Activated T-cell treated with anti-CD3 and anti-CD28 coated beads, Interleukin-2, amount 50 U/mL, for 72 hours (primary cell): ENCODE results near the gene STAT5A. TPM values are rescaled to one million over a fixed set of nuclear protein-coding genes. Genes with fewer than 3 reads are reported as not detected.

Source experiments
- ATAC-seq, 2 donors: fragments of 150-1000 bp; cut with Tn5 transposase; replicated peaks in 1 of 2; 2 replicates each; pipeline ENCODE4 v1.10.0; 2021; ENCODE audit warnings: moderate library complexity in 2 of 2, mild to moderate bottlenecking in 1 of 2
- DNase-seq, 2 donors: peaks; one replicate each; pipeline ENCODE4 v3.0.0; 2021 to 2022; ENCODE audit warnings: mixed read lengths in 1 of 2
- H3K27ac Mint-ChIP-seq: one replicate; pipeline ENCODE4 v1.8.0; 2022; ENCODE audit warnings: mild to moderate bottlenecking, moderate library complexity, mixed read lengths
- H3K27me3 Mint-ChIP-seq: one replicate; pipeline ENCODE4 v1.8.0; 2022; ENCODE audit warnings: low read depth, mixed read lengths
- H3K36me3 Mint-ChIP-seq, 2 donors: one replicate each; pipeline ENCODE4 v1.8.0; 2022; ENCODE audit warnings: mixed read lengths in 2 of 2, mild to moderate bottlenecking in 1 of 2; ENCODE audit not compliant: insufficient read depth in 2 of 2
- H3K4me1 Mint-ChIP-seq: one replicate; pipeline ENCODE4 v1.8.0; 2022; ENCODE audit warnings: low read depth, mixed read lengths
- H3K4me3 Mint-ChIP-seq, 2 donors: one replicate each; pipeline ENCODE4 v1.8.0; 2022; ENCODE audit warnings: mild to moderate bottlenecking in 2 of 2, mixed read lengths in 2 of 2, moderate library complexity in 2 of 2
- H3K9me3 Mint-ChIP-seq, 2 donors: one replicate each; pipeline ENCODE4 v1.8.0; 2022; ENCODE audit warnings: mixed read lengths in 2 of 2
- total RNA-seq, 2 donors: library from RNA; stranded (reverse); gene quantifications; one replicate each; pipeline ENCODE4 v1.2.3, GENCODE V29; 2022

The STAT5A gene
- total RNA-seq, 2 donors from 2014 or later, result 243 to 264 TPM

GRCh38 chr17:42271779-42272035, 16.6 kb upstream of the STAT5A start:
- no peak for DNase-seq
- no peak for ATAC-seq
- H3K36me3 Mint-ChIP-seq, result peaks cover 11 to 18% of the 10 kb centered on the region in 2 donors
- H3K27ac Mint-ChIP-seq, result peak overlapping the region; percentile 86
- peaks cover 80% of the 10 kb centered on the region for H3K4me1 Mint-ChIP-seq
- no peaks in the 10 kb centered on the region for H3K9me3 Mint-ChIP-seq
- no peaks in the 10 kb centered on the region for H3K27me3 Mint-ChIP-seq
- peak overlapping the region; percentile 88 to 89 for H3K4me3 Mint-ChIP-seq

DNA sequence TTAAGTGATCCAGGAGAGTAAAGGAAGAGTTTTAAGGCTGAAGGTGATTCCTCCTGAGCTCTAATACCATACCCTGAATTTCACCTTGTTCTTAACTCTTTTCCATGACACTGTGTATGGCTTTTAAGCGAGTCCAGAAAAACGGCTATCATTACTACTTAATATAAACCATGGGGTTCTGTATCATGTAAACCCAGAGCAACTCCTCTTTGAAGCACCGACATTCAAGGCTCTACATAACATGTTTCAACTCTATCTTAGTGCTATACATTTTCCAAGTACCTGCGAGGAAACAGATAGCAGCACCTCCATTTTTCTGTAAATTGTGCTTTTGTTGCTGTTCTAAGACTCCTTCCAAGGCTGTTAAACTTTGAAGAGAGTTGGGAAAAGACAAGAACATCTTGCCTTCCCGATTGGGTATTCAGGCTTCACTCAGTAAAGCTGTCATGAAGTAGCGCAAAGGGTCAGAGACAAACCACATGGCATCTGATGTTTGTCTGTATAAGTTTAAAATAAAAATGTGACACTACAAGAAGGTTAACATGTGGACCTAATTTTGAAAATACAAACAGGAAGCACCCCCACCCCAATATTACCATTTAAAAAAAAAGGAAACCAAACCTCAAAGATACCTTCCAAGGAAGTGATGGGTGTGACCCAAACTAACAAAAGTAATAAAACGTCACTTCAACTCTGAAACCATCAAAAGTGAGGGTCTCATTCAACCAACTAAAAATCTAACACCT, 16.0 kb upstream of the STAT5A start:
- Mint-ChIP-seq H3K9me3 (no peaks in the 10 kb centered on the region), H3K4me3 (peak overlapping the region; percentile 88 to 89), H3K27me3 (no peaks in the 10 kb centered on the region), H3K36me3 (peaks cover 11 to 14% of the 10 kb centered on the region in 2 donors), H3K4me1 (peaks cover 80% of the 10 kb centered on the region), H3K27ac (peak overlapping the region; percentile 86)
- no peak for DNase-seq
- no peak for ATAC-seq

DNA sequence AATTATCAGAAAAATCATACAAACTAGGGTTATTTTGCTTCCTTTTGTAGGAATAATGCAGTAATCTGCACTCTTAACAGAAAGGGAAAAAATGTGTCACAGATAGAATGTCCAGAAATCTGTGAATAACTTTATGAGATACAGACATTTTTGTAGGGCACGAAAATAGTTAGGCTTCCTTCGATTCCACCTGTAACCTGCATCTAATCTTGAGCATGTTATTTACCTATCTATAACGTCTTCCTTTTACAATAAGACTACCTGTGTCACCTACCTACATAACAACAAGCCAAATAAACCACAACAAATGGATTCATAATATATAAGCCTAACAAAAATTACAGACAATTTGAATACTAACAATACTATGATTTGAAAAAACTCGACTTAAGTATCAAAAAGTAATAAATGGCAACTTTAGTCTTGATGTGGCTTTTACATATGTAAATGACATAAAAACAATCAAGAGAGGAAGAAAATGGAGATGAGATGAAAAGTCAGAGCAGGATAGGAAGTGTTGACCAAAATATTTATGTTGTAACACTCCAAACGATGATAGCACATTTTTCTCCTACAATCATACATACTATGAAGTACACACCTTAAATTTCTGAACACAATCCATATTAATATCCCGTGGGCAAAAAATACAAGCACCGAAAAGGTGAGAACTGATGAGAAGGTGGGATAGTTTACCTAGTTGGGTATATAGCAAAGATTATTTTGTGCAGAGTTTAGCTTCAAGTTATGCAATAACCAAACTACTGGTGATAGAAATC, 14.6 kb upstream of the STAT5A start:
- no peaks in the 10 kb centered on the region for H3K27me3 Mint-ChIP-seq
- peaks cover 77% of the 10 kb centered on the region for H3K4me1 Mint-ChIP-seq
- H3K36me3 Mint-ChIP-seq, result peaks cover 11 to 16% of the 10 kb centered on the region in 2 donors

GRCh38 chr17:42274253-42274542, 14.1 kb upstream of the STAT5A start:
- no peak for DNase-seq
- Mint-ChIP-seq H3K9me3 (no peaks in the 10 kb centered on the region), H3K36me3 (peaks cover 11 to 16% of the 10 kb centered on the region in 2 donors), H3K27ac (peak overlapping the region; percentile 86), H3K4me1 (peaks cover 71% of the 10 kb centered on the region), H3K4me3 (peak overlapping the region; percentile 88 to 89), H3K27me3 (no peaks in the 10 kb centered on the region)
- no peak for ATAC-seq

More for the DNA sequence above, 14.6 kb upstream of the STAT5A start:
- Mint-ChIP-seq H3K27ac (peak overlapping the region; percentile 86), H3K4me3 (peak overlapping the region; percentile 88 to 89), H3K9me3 (no peaks in the 10 kb centered on the region)
- ATAC-seq (no peak), DNase-seq (no peak)

- no peaks in the 10 kb centered on the region for H3K9me3 Mint-ChIP-seq
- H3K27me3 Mint-ChIP-seq, result no peaks in the 10 kb centered on the region
- peak overlapping the region; percentile 86 for H3K27ac Mint-ChIP-seq
- ATAC-seq (no peak), DNase-seq (no peak)
- H3K4me3 Mint-ChIP-seq, result peak overlapping the region; percentile 88 to 89
- H3K4me1 Mint-ChIP-seq, result peaks cover 64% of the 10 kb centered on the region
- H3K36me3 Mint-ChIP-seq, result peaks cover 11 to 13% of the 10 kb centered on the region in 2 donors
Measured at GRCh38 chr17:42274812-42275526, 13.3 kb upstream of the STAT5A start.

DNA sequence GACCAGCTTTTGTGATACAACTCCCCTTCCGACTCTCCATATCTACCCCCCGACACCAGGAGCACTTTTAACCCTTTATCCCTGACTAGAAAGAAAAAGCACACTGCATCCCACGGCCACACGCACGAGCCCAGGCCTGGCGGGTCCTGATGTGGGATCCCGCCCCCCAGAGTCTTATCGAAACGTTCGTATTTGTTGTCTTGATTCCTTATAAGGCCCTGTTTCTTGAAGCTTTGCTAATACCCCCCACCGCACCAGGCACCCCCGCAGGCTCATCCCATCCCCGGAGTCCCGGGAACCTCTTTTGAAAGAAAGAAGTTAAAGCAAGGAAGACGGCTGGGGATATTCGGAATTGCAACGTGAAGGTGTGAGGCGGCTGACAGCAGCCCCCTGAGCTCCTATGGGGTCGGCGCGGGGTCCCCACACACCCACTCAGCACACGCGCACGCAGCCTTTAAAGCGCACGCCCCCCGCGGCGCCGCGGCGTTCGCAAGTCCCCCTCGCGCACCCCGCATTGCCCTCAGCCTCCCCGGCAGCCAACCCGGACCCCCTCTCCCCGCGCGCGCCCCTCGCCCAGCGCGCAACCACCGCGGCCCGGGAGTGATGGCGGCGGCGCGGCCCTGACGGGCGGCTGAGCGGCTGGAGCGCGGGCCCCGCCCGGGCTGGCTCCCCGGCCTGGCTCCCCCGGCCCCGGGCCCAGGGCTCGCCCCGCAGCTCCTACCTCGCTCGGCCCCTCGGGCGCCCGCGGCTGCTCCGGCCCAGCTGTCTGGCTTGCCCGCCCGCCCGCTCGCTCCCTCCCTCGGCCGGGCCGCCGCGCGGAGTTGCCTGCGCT, 12.6 kb upstream of the STAT5A start:
- Mint-ChIP-seq H3K9me3 (no peaks in the 10 kb centered on the region), H3K4me3 (peak overlapping the region; percentile 88 to 89), H3K27me3 (no peaks in the 10 kb centered on the region), H3K27ac (peak overlapping the region; percentile 86), H3K36me3 (peaks cover 11 to 13% of the 10 kb centered on the region in 2 donors), H3K4me1 (peaks cover 56% of the 10 kb centered on the region)
- DNase-seq (peak; percentile 31 to 38), ATAC-seq (peak; percentile 48 to 56)

DNA sequence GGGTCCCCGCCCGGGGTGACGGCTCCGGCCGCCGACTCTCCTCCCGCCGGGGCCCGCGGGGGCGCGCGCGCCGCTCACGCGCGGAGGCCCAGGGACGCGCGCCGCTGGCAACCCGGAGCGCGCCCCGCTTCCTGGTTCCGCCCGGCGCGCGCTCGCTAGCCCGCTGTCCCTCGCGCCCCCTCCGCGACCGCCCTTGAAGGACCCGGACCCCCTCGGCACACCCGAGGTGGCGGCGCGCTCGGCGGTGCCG, 12.0 kb upstream of the STAT5A start, which contains the start of gene STAT5B:
STAT5B (minus strand) TSS at position 33 of the 250 bp plus-strand sequence. CDS start 44,264 bp downstream, outside the sequence.
- Mint-ChIP-seq H3K4me1 (peaks cover 52% of the 10 kb centered on the region), H3K36me3 (peaks cover 11 to 13% of the 10 kb centered on the region in 2 donors)

GRCh38 chr17:42276609-42277341, 11.5 kb upstream of the STAT5A start:
- DNase-seq, result peak; percentile 32 to 37
- H3K9me3 Mint-ChIP-seq, result no peaks in the 10 kb centered on the region
- H3K4me1 Mint-ChIP-seq, result peaks cover 52% of the 10 kb centered on the region
- peak overlapping the region; percentile 88 to 90 for H3K4me3 Mint-ChIP-seq
- H3K27me3 Mint-ChIP-seq, result no peaks in the 10 kb centered on the region
- H3K36me3 Mint-ChIP-seq, result peaks cover 11 to 13% of the 10 kb centered on the region in 2 donors
- peak; percentile 12 to 16 for ATAC-seq
- peak overlapping the region; percentile 90 for H3K27ac Mint-ChIP-seq

More for the DNA sequence above, 12.0 kb upstream of the STAT5A start, which contains the start of gene STAT5B:
- no peaks in the 10 kb centered on the region for H3K27me3 Mint-ChIP-seq
- ATAC-seq (peak; percentile 72 to 74), DNase-seq (peak; percentile 65 to 82)
- no peaks in the 10 kb centered on the region for H3K9me3 Mint-ChIP-seq
- peak within 1 kb of the TSS; percentile 88 to 90 for H3K4me3 Mint-ChIP-seq
- H3K27ac Mint-ChIP-seq, result peak within 1 kb of the TSS; percentile 90

GRCh38 chr17:42277342-42277712, 11.0 kb upstream of the STAT5A start:
- H3K27me3 Mint-ChIP-seq, result no peaks in the 10 kb centered on the region
- H3K4me3 Mint-ChIP-seq, result peak overlapping the region; percentile 88 to 90
- ATAC-seq (no peak), DNase-seq (no peak)
- peaks cover 50% of the 10 kb centered on the region for H3K4me1 Mint-ChIP-seq
- peak overlapping the region; percentile 90 for H3K27ac Mint-ChIP-seq
- H3K36me3 Mint-ChIP-seq, result peaks cover 11 to 13% of the 10 kb centered on the region in 2 donors
- H3K9me3 Mint-ChIP-seq, result no peaks in the 10 kb centered on the region

GRCh38 chr17:42279776-42280630, 8.3 kb upstream of the STAT5A start:
- H3K9me3 Mint-ChIP-seq, result no peaks in the 10 kb centered on the region
- no peak for DNase-seq
- H3K4me3 Mint-ChIP-seq, result no peak overlapping the region

GRCh38 chr17:42281571-42282096, 6.7 kb upstream of the STAT5A start:
- no peaks in the 10 kb centered on the region for H3K27me3 Mint-ChIP-seq
- ATAC-seq (no peak), DNase-seq (no peak)
- peaks cover 0 to 7% of the 10 kb centered on the region in 2 donors for H3K36me3 Mint-ChIP-seq
- no peak overlapping the region for H3K27ac Mint-ChIP-seq
- H3K9me3 Mint-ChIP-seq, result no peaks in the 10 kb centered on the region
- H3K4me3 Mint-ChIP-seq, result no peak overlapping the region
- H3K4me1 Mint-ChIP-seq, result peaks cover 68% of the 10 kb centered on the region

More at GRCh38 chr17:42279776-42280630, 8.3 kb upstream of the STAT5A start:
- ATAC-seq, result no peak
- Mint-ChIP-seq H3K4me1 (peaks cover 53% of the 10 kb centered on the region), H3K27ac (no peak overlapping the region), H3K27me3 (no peaks in the 10 kb centered on the region), H3K36me3 (peaks cover 4 to 5% of the 10 kb centered on the region in 2 donors)
